Measurements from ENCODE around the gene ZNF487. TPM values are rescaled to one million over a fixed set of nuclear protein-coding genes. Genes with fewer than 3 reads are reported as not detected.
"Not testable (repeated sequence)": the region's sequence is repeated elsewhere in the genome, so short reads cannot be mapped to it uniquely, and the experiment has no call there.

The ZNF487 gene
- total RNA-seq, 2 experiments from 2014 or later: 6.1 TPM

- ChIA-PET CTCF (interaction anchor here (0.8 to 3.1 kb wide), 3 partner anchors 12 to 65 kb away, joined by 3 to 8 read pairs (median 4); no protein-coding TSS in a partner anchor), POLR2A (interaction anchor here (1.1 to 5.3 kb wide), 11 partner anchors 11 to 283 kb away, joined by 3 to 197 read pairs (median 8); partner anchors contain the start of genes CSGALNACT2, HNRNPF and ZNF487)
- H3K27me3 Mint-ChIP-seq: no peaks in the 10 kb centered on the region
- DNase-seq: no peak
- peaks cover 3% of the 10 kb centered on the region for H3K36me3 Mint-ChIP-seq (ENCODE audit: low read depth)
- H3K27ac Mint-ChIP-seq: peak overlapping the region; percentile 99
- peak overlapping the region; percentile 85 for H3K4me3 Mint-ChIP-seq
- no peaks in the 10 kb centered on the region for H3K9me3 Mint-ChIP-seq
- peaks cover 50% of the 10 kb centered on the region for H3K4me1 Mint-ChIP-seq
These were observed 15.8 kb upstream of the ZNF487 start for GRCh38 chr10:43421201-43421507.

- peak overlapping the region; percentile 53 for H3K27ac Mint-ChIP-seq
- H3K9me3 Mint-ChIP-seq: no peaks in the 10 kb centered on the region
- peaks cover 3% of the 10 kb centered on the region for H3K36me3 Mint-ChIP-seq (ENCODE audit: low read depth)
- no peaks in the 10 kb centered on the region for H3K27me3 Mint-ChIP-seq
- peak overlapping the region; percentile 85 for H3K4me3 Mint-ChIP-seq
- peaks cover 51% of the 10 kb centered on the region for H3K4me1 Mint-ChIP-seq
- POLR2A ChIA-PET: interaction anchor here (0.9 to 5.3 kb wide), 7 partner anchors 11 to 28 kb away, joined by 3 to 197 read pairs (median 7); partner anchors contain the start of genes HNRNPF and ZNF487
- CTCF ChIA-PET: interaction anchor here (0.7 kb wide), 1 partner anchor 11 kb away, joined by 3 read pairs; no protein-coding TSS in a partner anchor
- DNase-seq: no peak
These were observed 15.4 kb upstream of the ZNF487 start for GRCh38 chr10:43421519-43421918.

DNA sequence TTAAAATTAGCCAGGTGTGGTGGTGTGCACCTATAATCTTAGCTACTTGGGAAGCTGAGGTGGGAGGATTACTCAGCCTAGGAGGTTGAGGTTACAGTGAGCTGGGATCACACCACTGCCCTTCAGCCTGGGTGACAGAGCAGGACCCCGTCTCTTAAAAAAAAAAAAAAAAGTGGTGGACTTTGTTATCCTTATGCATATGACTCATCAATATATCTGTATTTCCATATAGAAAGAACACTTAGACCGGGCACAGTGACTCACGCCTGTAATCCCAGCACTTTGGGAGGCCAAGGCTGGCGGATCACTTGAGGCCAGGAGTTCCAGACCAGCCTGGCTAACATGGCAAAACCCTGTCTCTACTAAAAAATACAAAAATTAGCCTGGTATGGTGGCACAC is 15.0 kb upstream of the ZNF487 start:
- H3K36me3 Mint-ChIP-seq (ENCODE audit: low read depth); H3K27me3 Mint-ChIP-seq; DNase-seq; H3K9me3 Mint-ChIP-seq: not testable (repeated sequence)
- peak overlapping the region; percentile 53 for H3K27ac Mint-ChIP-seq
- ChIA-PET CTCF (interaction anchor here (0.7 kb wide), 1 partner anchor 11 kb away, joined by 3 read pairs; no protein-coding TSS in a partner anchor), POLR2A (interaction anchor here (0.9 to 5.3 kb wide), 6 partner anchors 10 to 28 kb away, joined by 3 to 197 read pairs (median 8); partner anchors contain the start of genes HNRNPF and ZNF487)
- peaks cover 52% of the 10 kb centered on the region for H3K4me1 Mint-ChIP-seq
- H3K4me3 Mint-ChIP-seq: peak overlapping the region; percentile 85

DNA sequence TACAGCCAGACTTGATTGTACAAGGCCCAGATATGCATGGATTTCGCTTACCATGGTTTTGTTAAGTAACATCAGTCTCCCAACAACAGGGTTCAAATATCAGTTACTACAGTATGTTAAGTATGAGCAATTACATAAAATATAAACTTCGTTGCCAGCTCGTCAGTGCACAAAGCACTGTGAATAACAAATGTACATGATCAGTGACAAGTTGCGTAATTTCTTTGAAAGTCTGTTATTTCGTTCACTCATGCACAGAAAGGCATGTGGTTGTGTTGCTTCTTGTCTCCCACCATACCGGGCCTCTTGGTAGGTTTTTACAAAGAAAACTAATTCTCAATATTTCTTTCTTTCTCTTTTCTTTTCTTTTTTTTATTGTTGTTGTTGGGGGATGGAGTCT is 12.5 kb upstream of the ZNF487 start:
- Mint-ChIP-seq H3K27ac (no peak overlapping the region), H3K4me3 (no peak overlapping the region), H3K4me1 (peaks cover 38% of the 10 kb centered on the region), H3K36me3 (ENCODE audit: low read depth) (peaks cover 3% of the 10 kb centered on the region), H3K27me3 (no peaks in the 10 kb centered on the region), H3K9me3 (no peaks in the 10 kb centered on the region)
- DNase-seq: no peak
- CTCF ChIA-PET: interaction anchor here (1.2 kb wide), 1 partner anchor 20 kb away, joined by 3 read pairs; no protein-coding TSS in a partner anchor
- POLR2A ChIA-PET: interaction anchor here (0.6 to 1.0 kb wide), 2 partner anchors 19 to 348 kb away, joined by 3 read pairs; no protein-coding TSS in a partner anchor

- not testable (repeated sequence) for H3K4me3 Mint-ChIP-seq; H3K27ac Mint-ChIP-seq; H3K36me3 Mint-ChIP-seq (ENCODE audit: low read depth); H3K9me3 Mint-ChIP-seq; H3K27me3 Mint-ChIP-seq; DNase-seq
- ChIA-PET POLR2A (interaction anchor here (0.7 to 2.2 kb wide), 3 partner anchors 10 to 149 kb away, joined by 3 to 17 read pairs (median 12); partner anchors contain the start of genes HNRNPF and ZNF487), CTCF (interaction anchor here (0.6 to 1.0 kb wide), 3 partner anchors 16 to 172 kb away, joined by 3 to 4 read pairs (median 3); no protein-coding TSS in a partner anchor)
- H3K4me1 Mint-ChIP-seq: peaks cover 22% of the 10 kb centered on the region
These were observed 10.4 kb upstream of the ZNF487 start for GRCh38 chr10:43426476-43426875.

DNA sequence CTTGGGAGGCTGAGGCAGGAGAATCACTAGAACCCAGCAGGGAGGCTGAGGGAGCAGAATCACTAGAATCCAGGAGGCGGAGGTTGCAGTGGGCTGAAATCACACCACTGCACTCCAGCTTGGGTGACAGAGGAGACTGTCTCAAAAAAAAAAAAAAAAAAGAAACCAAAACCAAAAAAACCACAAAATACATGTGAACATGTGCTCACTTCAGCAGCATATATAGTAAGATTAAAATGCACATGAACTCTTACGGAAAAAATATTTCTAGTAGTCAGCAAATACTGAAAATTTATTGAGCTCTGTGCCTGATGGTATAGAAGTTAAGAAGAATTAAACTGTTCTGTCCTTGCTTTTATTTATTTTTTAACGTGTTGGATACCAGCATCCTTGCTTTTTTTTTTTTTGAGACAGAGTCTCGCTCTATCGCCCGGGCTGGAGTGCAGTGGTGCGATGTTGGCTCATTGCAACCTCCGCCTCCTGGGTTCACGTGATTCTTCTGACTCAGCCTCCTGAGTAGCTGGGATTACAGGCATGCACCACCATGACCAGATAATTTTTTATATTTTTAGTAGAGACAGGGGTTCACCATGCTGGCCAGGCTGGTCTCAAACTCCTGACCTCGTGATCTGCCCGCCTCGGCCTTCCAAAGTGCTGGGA is 9.6 kb upstream of the ZNF487 start:
- POLR2A ChIA-PET: interaction anchor here (0.7 to 2.2 kb wide), 8 partner anchors 10 to 150 kb away, joined by 3 to 17 read pairs (median 6); partner anchors contain the start of genes HNRNPF and ZNF487
- CTCF ChIA-PET: interaction anchor here (0.6 to 1.4 kb wide), 8 partner anchors 10 to 173 kb away, joined by 3 to 4 read pairs (median 3); partner anchors contain the start of gene ZNF487
- Mint-ChIP-seq H3K4me1 (peaks cover 19% of the 10 kb centered on the region), H3K9me3 (no peaks in the 10 kb centered on the region), H3K27me3 (no peaks in the 10 kb centered on the region), H3K36me3 (ENCODE audit: low read depth) (no peaks in the 10 kb centered on the region), H3K27ac (peak overlapping the region; percentile 82), H3K4me3 (peak overlapping the region; percentile 12)
- no peak for DNase-seq

- no peak for DNase-seq
- H3K27me3 Mint-ChIP-seq: no peaks in the 10 kb centered on the region
- POLR2A ChIA-PET: interaction anchor here (1.6 to 2.7 kb wide), 2 partner anchors 10 to 24 kb away, joined by 4 to 9 read pairs; no protein-coding TSS in a partner anchor
- H3K9me3 Mint-ChIP-seq: no peaks in the 10 kb centered on the region
- no peak overlapping the region for H3K27ac Mint-ChIP-seq
- no peak overlapping the region for H3K4me3 Mint-ChIP-seq
- H3K36me3 Mint-ChIP-seq (ENCODE audit: low read depth): peaks cover 7% of the 10 kb centered on the region
- H3K4me1 Mint-ChIP-seq: peaks cover 21% of the 10 kb centered on the region
- CTCF ChIA-PET: no interaction called here
These were observed 5.8 kb upstream of the ZNF487 start for GRCh38 chr10:43430926-43431663.

- no peaks in the 10 kb centered on the region for H3K27me3 Mint-ChIP-seq
- H3K4me1 Mint-ChIP-seq: peaks cover 32% of the 10 kb centered on the region
These were observed 395 bp downstream of the ZNF487 start for GRCh38 chr10:43437141-43437870.

DNA sequence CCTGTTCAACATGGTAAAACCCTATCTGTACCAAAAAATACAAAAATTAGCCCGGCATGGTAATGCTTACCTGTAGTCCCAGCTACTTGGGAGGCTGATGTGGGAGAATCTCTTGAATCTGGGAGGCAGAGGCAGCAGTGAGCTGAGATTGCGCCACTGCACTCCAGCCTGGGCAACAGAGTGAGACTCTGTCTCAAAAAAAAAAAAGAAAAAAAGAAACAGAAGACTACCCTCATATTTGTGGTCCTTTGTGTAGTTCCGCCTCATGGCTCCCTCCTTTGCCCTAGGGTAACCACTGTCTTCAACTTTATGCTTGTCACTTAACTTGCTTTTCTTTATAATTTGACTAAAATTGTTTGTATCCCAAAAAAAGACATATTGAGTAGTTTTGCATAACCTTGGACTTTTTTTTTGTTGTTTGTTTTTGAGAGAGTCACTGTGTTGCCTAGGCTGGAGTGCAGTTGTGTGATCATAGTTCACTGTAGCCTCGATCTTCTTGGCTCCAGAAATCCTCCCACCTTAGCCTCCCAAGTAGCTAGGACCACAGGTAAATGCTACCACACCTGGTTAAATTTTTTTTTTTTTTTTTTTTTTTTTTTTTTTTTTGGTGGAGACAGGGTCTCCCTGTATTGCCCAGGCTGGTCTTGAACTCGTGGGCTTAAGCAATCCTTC is 3.7 kb downstream of the ZNF487 start:
- Mint-ChIP-seq H3K36me3 (ENCODE audit: low read depth) (peaks cover 17% of the 10 kb centered on the region), H3K27ac (no peak overlapping the region), H3K4me1 (peaks cover 37% of the 10 kb centered on the region), H3K4me3 (no peak overlapping the region), H3K9me3 (peaks cover 5% of the 10 kb centered on the region), H3K27me3 (no peaks in the 10 kb centered on the region)
- ChIA-PET CTCF (no interaction called here), POLR2A (interaction anchor here (0.8 kb wide), 1 partner anchor 20 kb away, joined by 3 read pairs; no protein-coding TSS in a partner anchor)
- DNase-seq: no peak

More at GRCh38 chr10:43437141-43437870, 395 bp downstream of the ZNF487 start:
- Mint-ChIP-seq H3K27ac (peak overlapping the region; percentile 66), H3K36me3 (ENCODE audit: low read depth) (peaks cover 15% of the 10 kb centered on the region), H3K4me3 (peak overlapping the region; percentile 95), H3K9me3 (no peaks in the 10 kb centered on the region)
- ChIA-PET POLR2A (interaction anchor here (0.6 to 4.0 kb wide), 12 partner anchors 9 to 43 kb away, joined by 3 to 68 read pairs (median 12); partner anchors contain the start of gene HNRNPF), CTCF (interaction anchor here (1.1 to 1.8 kb wide), 6 partner anchors 10 to 89 kb away, joined by 3 to 7 read pairs (median 3); no protein-coding TSS in a partner anchor)
- no peak for DNase-seq

DNA sequence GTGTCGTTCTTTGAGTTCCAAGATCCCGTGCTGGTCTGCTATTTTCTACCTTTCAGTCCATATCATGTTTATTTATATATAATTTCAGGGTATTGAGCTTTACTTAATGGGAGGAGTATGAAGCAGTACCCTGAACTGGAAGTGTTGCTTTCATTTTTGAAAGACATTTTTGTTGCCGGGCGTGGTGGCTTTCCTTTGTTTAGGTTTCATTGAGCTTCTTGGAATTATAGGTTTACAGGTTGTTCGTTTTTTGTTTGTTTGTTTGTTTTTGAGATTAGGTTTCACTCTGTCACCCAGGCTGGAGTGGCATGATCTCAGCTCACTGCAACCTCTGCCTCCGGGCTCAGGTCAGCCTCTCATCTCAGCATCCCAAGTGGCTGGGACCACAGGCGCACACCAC is 7.4 kb downstream of the ZNF487 start:
- no peak for DNase-seq
- ChIA-PET POLR2A (interaction anchor here (0.8 to 1.9 kb wide), 6 partner anchors 9 to 49 kb away, joined by 3 to 11 read pairs (median 5); partner anchors contain the start of gene HNRNPF), CTCF (interaction anchor here (1.3 kb wide), 1 partner anchor 19 kb away, joined by 3 read pairs; no protein-coding TSS in a partner anchor)

GRCh38 chr10:43444897-43445466 is 8.1 kb downstream of the ZNF487 start:
- ChIA-PET CTCF (interaction anchor here (1.2 to 1.3 kb wide), 2 partner anchors 9 to 20 kb away, joined by 3 read pairs; no protein-coding TSS in a partner anchor), POLR2A (interaction anchor here (1.0 to 1.9 kb wide), 5 partner anchors 9 to 37 kb away, joined by 3 to 11 read pairs (median 5); partner anchors contain the start of gene HNRNPF)
- DNase-seq: no peak
- Mint-ChIP-seq H3K4me1 (peaks cover 17% of the 10 kb centered on the region), H3K27ac (peak overlapping the region; percentile 67), H3K27me3 (no peaks in the 10 kb centered on the region), H3K9me3 (peaks cover 12% of the 10 kb centered on the region), H3K36me3 (ENCODE audit: low read depth) (peaks cover 23% of the 10 kb centered on the region), H3K4me3 (no peak overlapping the region)

More for the DNA sequence above, 7.4 kb downstream of the ZNF487 start:
- peaks cover 26% of the 10 kb centered on the region for H3K36me3 Mint-ChIP-seq (ENCODE audit: low read depth)
- H3K9me3 Mint-ChIP-seq: peaks cover 12% of the 10 kb centered on the region
- peak overlapping the region; percentile 67 for H3K27ac Mint-ChIP-seq
- peaks cover 19% of the 10 kb centered on the region for H3K4me1 Mint-ChIP-seq
- no peaks in the 10 kb centered on the region for H3K27me3 Mint-ChIP-seq
- H3K4me3 Mint-ChIP-seq: no peak overlapping the region
